HG02973 (cell line): Measurements from ENCODE around the gene FAR2.
"Not testable (repeated sequence)": the region's sequence is repeated elsewhere in the genome, so short reads cannot be mapped to it uniquely, and the experiment has no call there.

ENCODE experiments used
- ATAC-seq: cut with Tn5 transposase; IDR thresholded peaks from one replicate; pipeline ENCODE4 v1.9.1; 2021; ENCODE audit warnings: moderate library complexity; ENCODE audit not compliant: unreplicated experiment

Gene FAR2

DNA sequence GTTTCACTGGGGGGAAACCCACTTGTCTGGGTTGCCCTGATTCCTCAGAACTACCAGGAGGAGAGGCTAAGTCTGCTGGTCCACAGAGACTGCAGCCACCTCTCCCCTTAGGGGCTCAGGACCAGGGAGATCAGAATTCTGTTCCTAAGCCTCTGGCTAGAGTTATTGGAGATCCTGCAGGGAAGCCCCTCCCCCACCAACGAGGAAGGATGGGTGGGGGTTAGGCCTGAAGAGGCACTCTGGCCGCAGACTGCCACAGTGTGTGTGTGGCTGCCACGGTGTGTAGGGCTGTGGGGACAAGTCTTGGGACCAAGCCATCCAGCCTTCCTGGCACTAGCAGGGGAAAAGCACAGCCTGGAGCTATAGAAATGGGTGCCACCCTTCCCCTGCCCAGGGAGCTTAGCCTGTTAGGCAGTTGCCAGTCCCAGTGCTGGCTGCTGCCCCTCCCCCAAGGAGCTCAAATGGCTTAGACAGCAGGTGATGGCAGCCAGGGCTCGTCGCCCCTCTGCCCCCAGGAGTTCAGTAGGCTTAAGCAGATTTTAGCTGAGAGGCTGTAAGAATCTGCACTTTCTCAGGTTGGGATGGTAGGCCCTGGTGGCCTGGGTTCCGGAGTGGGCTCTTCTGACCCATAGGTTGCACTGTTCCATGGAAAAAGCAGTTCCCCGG lies 124.2 kb downstream of the FAR2 start:
- ATAC-seq, result no peak

DNA sequence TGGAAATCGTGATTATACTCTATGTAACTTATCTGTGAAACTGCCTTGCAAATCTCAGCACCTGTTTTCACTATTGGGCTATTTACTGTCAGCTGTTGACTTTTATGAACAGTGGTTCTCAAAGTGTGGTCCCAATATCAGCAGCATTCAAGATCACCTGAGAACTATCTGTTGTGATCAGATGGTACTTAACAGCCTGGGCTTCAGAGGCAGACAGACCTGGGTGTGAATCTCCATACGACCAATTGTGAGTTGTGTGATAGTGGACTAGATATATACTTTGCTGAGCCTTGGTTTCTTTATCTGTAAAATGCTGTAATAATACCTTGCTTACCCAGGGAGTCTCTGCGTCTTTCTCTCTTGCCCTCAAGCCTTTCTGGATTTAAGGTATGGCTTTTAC lies 126.8 kb downstream of the FAR2 start:
- no peak for ATAC-seq

DNA sequence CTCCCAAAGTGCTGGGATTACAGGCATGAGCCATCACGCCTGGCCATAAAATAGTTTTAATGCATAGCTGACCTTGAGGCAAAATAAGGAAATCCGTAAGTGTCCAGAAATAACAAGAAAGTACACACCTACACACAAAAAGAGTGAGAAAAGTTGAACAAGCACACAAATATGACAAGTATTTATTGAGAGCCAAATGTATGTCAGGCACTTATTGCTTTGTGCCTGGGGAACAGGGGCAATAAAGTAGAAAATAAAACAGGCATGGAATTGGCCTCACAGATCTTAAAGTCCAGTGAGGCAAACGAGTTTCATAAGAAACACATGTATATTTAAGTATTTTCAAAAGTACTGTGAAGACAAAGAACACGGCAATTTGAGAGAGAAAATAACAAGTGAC lies 128.2 kb downstream of the FAR2 start:
- ATAC-seq, result no peak

DNA sequence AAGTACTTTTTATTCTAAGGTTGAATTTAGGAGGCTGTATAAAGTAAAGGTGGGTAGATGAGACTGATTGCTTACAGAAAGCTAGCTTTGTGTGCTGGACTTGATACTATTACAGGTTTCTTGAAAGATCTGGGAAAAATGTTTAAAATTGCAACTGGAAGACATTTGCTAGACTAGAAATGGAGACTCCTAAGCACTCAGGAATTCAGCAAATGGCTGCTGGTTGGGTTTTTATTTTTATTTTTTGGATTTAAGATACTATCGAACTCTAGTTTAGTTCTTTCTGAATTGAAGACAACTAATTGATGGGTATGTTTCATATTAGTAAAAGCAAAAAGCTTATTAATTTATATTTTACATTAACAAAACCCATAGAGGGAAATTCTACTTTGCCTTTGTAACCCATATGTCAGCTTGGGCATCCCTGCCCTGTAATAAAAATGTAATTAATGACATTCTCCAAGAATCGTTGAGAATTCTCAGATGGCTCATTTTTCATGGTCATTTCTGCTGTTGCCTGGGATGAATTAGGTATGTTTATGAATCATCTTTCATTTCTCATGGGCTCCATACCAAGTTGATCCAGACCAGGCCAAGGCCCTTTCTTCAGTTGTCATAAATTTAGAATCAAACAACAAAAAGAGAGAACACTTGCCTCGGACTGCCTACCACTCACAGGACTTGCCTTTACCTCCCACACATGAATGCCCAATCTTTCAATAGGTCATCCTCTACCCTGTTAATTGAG lies 129.8 kb downstream of the FAR2 start:
- ATAC-seq, result no peak

DNA sequence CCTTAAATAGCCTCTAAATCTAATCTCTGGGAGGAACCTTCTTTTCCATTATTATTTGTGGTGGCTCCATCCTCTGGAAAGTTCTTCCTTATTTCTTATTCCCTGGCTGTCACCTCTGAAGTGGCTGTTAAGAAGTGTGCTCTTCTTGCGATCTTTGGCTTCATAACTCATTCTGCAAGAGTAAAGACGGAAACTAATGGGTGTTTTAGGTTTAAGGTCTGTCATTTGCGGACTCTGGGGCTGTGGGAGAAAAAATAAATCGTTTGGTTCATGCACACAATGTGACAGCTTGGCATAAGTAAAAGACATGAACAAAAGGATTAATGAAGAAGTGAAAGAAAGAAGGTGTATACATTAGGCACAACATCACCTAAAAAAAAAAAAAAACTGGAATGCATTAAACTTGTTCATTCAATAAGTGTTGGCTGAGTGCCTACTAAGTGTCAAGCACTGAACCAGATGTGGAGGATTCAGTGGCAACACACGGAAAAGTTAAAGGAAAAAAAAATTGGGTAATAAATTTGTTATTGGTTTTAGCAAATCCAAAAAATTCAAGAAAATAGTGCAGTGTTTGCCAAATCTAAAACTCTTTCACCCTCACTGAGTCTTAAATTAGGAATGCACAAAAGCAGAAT lies 132.4 kb downstream of the FAR2 start:
- no peak for ATAC-seq

DNA sequence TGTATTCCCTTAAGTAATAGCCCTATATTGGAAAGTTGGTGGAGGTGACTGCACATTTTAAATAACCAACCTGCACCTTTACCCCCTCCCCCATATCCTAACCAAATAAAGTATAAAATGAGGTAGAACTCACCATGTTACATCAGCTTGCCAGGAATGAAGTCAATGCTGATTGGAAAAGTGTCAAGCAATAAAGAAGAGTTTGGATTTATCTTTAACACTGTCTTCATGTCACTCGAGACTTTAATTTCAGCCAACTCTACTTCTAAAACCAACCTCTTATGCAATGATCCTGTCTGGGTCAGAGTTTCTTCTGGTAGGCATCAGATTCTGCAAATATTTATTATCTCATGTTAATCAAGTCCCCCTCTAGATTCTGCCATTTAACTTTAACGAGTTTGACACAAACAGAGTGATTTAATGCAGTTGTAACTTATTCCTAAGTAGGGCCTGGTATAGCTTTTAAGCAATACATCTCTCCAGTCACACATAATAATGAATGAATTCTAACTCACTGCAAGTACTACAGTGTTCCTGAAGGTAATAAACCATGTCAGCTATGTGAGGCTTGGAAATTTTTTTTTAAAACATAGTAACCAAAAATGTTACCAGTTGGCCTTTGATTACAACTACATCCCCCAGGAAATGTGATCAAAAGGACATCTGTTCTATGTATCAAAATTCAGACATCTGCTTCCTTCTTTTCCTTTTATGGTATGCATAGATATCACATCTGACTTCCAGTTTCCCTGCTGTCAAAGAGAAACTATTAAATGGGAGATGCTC lies 133.1 kb downstream of the FAR2 start:
- no peak for ATAC-seq

DNA sequence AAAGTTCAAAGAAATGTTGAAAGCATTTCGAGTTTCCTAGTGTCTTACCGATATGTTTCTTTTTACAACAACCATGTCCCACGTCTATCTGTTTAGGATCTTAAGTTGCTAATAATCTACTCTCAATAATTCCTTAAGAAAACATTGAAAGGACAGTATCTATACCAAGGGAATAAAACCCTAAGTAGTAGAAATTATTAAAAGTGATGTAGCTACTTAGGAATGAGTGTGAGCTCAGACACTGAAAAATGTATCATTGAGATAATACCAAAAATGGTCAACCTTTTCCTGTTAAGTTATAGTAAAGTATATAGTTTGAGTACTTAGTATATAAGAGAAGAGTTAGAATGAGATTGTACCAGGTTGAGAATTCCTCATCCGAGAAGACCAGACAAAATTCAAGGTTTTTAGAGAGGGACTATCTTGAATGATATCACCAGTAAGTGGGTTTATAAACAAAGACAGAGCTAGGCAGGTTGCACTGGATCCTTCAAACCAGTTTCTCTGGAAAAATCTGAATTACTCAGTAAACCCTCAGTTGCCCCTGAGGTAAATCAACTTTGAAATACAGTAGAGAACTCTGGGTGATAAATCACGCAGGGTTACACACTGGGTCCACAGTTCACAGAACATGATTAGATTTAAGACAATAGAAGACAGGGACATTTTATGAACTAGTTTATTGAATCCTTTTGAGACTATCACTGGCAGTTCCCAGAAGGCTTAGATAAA lies 135.1 kb downstream of the FAR2 start:
- no peak for ATAC-seq

DNA sequence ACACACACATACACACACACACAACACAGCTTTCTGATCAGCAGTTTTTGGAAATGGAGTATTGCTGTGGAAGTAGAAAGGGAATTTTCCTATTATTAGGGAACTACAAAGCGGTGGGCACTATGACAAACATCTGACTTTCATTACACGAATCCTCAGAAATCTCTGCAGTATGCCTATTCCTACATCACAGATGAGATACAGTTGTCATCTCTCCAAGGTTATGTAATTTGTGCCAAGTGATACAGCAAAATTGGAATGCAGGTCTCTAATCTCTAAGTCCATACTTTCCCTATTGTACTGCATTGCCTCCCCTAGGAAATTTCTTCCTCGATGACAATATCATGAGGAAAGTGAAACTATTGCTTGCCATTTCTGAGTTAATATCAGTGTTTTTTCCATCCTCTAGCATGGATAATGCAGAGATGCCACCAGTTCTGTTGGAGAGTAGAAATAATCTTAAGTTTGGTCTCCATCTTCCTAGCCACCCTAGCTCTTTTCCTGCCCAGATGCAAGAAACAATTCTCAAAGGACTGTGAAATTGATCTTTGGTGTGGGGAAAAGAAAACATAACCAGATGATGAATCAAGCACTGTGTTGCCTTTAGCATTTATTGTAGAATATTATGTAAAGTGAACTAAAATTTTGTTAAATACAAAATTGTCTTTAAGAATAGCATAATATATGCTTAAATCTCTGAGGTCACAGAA lies 137.2 kb downstream of the FAR2 start:
- ATAC-seq, result no peak

DNA sequence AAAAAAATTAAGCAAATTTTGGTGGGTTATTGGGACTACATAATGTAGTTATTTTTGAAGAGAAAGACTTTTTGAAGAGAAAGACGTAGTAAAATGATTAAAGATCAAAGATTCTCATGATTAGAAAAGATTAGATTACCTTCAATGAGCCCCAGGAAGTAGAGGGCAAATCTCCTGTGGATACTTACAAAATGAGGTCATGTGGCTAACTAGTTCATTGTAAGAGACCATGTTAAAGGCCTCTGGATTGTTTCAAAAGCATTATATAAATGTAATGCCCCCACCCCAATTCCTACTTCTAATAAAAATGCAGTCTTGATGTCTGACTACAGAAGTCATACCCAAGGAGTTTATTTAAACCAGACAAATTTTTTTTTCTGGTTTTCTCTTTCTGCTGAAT lies 138.5 kb downstream of the FAR2 start:
- ATAC-seq, result no peak

DNA sequence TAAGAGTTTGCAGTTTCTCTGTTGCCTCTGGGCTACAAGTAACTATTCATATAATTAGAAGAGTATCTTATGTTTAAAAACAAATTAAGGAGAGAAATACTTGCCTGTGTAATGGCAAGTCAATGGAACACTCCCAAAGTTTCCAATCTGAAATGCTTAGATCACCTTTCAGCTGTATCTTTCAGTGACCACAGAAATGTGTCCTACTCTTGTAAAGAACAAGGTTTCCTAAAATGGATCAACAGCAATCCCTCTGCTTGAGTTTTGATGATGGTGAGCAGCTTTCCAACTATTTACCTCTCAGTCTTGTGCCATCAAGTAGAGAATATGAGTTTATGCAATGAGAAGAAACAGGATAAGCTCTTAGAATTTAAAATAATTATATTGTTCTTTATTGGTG lies 139.0 kb downstream of the FAR2 start:
- ATAC-seq, result no peak

DNA sequence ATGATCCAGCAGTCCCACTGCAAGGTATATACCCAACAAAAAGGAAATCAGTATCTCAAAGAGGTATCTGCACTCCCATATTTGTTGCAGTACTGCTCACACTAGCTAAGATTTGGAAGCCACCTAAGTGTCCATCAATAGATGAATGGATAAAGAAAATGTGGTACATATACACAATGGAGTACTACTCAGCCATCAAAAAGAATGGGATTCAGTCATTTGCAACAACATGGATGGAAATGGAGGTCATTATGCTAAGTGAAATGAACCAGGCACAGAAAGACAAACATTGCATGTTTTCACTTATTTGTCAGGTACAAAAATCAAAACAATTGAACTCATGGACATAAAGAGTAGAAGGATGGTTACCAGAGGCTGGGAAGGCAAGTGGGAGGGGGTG lies 141.4 kb downstream of the FAR2 start:
- ATAC-seq, result not testable (repeated sequence)

DNA sequence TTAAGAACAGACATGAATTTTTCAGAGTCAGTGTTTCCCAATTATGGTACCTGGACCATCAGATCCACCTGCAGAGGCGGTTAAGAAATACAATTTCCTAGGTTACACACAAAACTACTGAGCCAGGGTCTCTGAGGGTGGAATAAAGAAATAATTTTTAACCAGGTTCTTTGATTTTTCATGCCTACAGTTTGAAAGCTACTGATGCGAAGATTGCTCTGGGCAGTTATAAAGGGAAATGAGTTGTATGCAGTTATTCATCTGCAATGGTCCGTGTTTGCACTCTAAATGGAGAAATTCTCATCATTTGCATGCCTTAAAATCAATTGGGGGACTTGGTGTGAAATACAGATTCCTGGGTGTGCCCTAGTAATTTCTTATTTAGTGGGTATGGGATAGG lies 142.1 kb downstream of the FAR2 start:
- ATAC-seq, result no peak

DNA sequence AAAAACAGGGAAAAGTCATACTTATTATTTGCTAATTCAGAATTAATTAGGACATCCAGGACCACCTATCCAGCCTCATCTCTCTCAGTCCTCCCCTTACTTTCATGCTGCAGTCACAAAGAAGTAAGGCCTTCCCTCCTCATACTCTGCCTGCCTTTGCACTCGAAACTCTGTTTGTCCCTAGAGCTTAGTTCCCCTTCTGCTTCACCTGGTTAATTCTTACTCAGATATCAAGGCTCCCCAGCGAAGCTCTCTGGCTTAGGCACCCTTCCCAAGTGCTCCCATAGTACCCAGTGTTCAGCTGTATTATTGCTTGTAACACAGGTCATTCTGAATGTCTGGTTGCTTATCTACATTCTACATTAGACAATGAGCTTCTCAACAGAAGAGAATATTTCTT lies 150.6 kb downstream of the FAR2 start:
- ATAC-seq, result no peak

DNA sequence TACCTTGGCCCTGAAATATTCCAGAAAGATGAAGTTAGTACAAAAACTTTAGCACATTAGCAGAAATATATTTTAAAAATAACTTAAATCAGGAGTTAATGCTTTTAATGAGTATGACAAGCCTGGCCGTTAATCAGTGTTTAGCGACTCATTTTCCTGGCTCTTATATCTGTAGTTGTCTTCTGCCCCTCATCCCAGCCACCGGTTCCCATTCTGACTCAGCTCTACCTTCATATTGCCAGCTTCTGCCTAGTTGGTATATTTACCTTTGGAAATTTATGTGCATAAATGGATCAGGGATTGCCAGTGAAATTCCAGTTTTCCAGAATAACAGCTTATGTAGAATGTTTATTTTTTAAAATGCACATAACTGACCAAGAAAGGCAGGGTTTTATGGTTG lies 152.0 kb downstream of the FAR2 start:
- ATAC-seq, result no peak

DNA sequence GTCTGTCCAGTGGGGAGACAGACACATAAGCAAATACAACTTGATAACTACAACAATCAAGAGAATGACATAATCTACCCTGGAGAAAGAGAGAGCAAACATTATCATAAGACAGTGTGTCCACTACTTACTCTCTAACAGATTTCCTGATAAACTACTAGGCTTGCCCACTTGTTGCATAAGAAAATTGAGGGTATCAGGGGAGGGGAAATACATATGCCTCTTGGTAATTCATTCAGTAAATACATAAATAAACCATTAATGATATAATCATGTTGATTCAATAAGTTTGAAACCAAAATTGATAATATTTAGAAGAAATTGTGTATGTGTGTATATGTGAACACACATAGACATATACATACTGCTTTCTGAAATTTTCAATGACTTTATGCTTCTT lies 155.3 kb downstream of the FAR2 start:
- no peak for ATAC-seq

DNA sequence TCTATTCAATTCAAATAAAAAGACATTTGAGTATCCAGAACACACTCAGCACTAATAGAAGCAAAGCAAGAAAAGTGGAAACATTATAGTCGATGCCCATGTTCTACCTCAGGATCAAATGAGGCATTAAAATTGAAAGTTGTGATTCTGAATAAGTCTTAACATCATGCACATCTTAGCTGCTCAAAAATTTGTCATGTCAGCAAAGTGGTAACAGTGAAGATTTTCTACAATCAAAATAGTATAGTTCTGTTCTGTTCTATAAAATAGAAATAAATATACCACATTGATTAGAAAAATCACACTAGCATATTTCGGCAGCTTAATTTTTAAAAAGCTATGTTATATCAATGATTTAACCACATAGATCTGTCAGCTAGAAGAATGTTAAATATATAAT lies 157.2 kb downstream of the FAR2 start:
- ATAC-seq, result no peak

DNA sequence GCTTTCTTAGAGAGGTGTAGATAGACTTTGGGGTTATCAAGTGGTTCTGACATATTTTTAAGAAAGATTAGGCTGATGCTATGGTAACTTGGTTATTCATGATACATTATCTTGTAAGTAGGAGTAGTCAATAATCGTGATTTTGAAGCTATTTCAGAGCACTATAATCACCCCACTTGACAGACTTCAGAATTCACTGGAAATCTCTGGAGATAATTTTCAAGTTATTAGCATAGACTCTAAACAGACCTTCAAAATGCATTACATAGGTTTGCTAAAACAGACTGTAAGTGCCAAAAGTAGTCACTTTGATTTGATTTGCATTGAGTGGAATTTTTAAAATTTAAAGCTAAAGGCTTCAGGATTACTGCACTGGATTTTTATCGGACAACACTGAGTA lies 157.6 kb downstream of the FAR2 start:
- no peak for ATAC-seq

DNA sequence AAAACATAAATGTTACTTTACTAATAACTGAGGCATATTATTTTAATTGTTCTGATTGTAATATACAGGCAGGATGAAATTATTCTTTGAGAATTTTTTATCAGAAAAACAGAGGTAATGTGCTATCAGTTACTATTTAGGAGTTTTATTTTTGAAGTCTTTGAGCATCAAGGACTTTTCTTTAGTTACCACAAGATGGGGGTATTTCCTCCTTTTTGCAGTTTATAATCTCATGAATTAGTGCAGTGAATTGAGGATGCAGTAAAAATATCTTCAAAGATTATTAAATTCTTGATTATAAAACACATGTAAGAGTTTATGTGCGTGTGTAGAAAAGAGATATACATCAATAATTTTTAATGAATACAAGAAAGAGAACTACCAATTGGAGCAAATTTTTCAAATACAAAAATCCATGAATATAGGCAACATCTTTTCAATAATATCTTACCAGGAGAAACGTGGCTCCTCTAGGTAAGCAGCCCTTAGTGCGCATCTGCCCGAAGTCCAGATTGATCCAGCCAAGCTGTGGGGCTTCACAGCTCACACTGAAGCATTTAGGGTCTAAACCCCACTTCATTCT lies 160.3 kb downstream of the FAR2 start:
- ATAC-seq, result no peak

DNA sequence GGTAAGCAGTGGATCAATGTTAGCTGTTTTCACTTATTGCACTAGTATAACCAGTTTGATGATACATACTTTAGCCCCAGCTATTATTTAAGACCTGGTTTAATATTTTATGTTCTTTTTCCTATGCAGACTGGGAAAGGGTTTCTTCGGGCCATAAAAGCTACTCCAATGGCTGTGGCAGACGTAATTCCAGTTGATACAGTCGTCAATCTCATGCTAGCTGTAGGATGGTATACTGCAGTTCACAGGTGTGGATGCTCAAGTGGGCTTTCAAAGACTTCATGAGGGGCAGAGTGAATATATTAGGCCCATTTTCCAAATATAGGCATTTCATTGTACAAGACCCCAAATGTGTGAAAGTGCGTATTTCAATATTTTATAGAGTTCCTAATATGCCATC lies 161.8 kb downstream of the FAR2 start:
- ATAC-seq, result no peak

DNA sequence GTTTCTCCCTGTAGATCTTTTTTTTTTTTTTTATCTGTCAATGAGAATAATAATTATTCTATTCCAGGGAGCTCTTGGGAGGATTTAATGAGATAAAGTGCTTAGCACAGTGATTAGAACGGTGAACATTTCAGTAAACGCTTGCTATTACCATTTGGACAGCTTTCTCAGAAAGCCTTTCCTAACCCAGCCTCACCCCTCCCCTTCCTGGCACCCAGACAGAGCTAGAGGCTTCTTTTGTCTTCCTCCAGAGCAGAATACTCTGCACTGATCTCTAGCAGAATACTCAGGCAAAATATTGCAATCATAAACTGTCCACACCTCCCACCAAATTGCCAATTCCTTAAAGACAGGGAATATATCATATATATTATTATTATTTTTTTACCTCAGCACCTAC lies 165.3 kb downstream of the FAR2 start:
- no peak for ATAC-seq
